Liver (tissue), 9 donors: ENCODE results near the gene EMP1. TPM values are rescaled to one million over a fixed set of nuclear protein-coding genes. Genes with fewer than 3 reads are reported as not detected.

Experiments used
- DNase-seq: peaks from one replicate; pipeline ENCODE4 v3.0.0-alpha.2; 2017; ENCODE audit warnings: low spot score
- H3K27ac ChIP-seq, 2 donors: one replicate each; pipeline ENCODE4 v1.7.0; 2013; ENCODE audit warnings: inconsistent platforms in 2 of 2, low read length in 2 of 2, control low read depth in 1 of 2, low read depth in 1 of 2, mild to moderate bottlenecking in 1 of 2
- H3K27me3 ChIP-seq, 4 donors: one replicate each; pipeline versions ENCODE4 v1.6.1 to v1.7.0; 2013; ENCODE audit warnings: low read length in 3 of 4, inconsistent platforms in 1 of 4, mild to moderate bottlenecking in 1 of 4, moderate library complexity in 1 of 4; ENCODE audit not compliant: control insufficient read depth in 4 of 4, insufficient read depth in 4 of 4
- H3K36me3 ChIP-seq, 4 donors: one replicate each; pipeline versions ENCODE4 v1.6.1 to v1.7.0; 2013; ENCODE audit warnings: low read length in 3 of 4, mild to moderate bottlenecking in 3 of 4, low read depth in 1 of 4, moderate library complexity in 1 of 4; ENCODE audit not compliant: control insufficient read depth in 4 of 4, insufficient read depth in 3 of 4
- H3K4me1 ChIP-seq, 4 donors: one replicate each; pipeline versions ENCODE4 v1.6.1 to v1.7.0; 2013; ENCODE audit warnings: low read length in 3 of 4, mild to moderate bottlenecking in 3 of 4, moderate library complexity in 1 of 4; ENCODE audit not compliant: control insufficient read depth in 4 of 4, insufficient read depth in 4 of 4
- H3K4me3 ChIP-seq, 3 donors: one replicate each; pipeline versions ENCODE4 v1.6.1 to v1.7.0; 2013; ENCODE audit warnings: low read length in 3 of 3, control low read depth in 1 of 3, low read depth in 1 of 3, mild to moderate bottlenecking in 1 of 3
- H3K9ac ChIP-seq, 2 donors: one replicate each; pipeline ENCODE4 v1.7.0; 2013; ENCODE audit warnings: low read length in 2 of 2, mild to moderate bottlenecking in 2 of 2, moderate library complexity in 2 of 2, control low read depth in 1 of 2, low read depth in 1 of 2
- H3K9me3 ChIP-seq, 4 donors: one replicate each; pipeline versions ENCODE4 v1.6.1 to v1.7.0; 2013; ENCODE audit warnings: low read length in 3 of 4; ENCODE audit not compliant: control insufficient read depth in 4 of 4
- ATF3 ChIP-seq: IDR thresholded peaks from 2 replicates; pipeline ENCODE4 v1.6.1; 2016; ENCODE audit warnings: antibody characterized with exemption
- EGR1 ChIP-seq, 2 donors: IDR thresholded peaks; 2 replicates each; pipeline ENCODE4 v1.6.1; 2016 to 2018; ENCODE audit warnings: antibody characterized with exemption in 2 of 2, low read depth in 2 of 2
- FOXA1 ChIP-seq: IDR thresholded peaks from 2 replicates; pipeline ENCODE4 v1.6.1; 2016; ENCODE audit warnings: antibody characterized with exemption
- FOXA2 ChIP-seq: IDR thresholded peaks from 2 replicates; pipeline ENCODE4 v1.6.1; 2016; ENCODE audit warnings: antibody characterized with exemption
- HNF4A ChIP-seq, 2 donors: conservative IDR thresholded peaks; 2 replicates each; pipeline ENCODE4 v1.6.1; 2016; ENCODE audit warnings: antibody characterized with exemption in 2 of 2, mild to moderate bottlenecking in 2 of 2
- HNF4G ChIP-seq: IDR thresholded peaks from 2 replicates; pipeline ENCODE4 v1.6.1; 2016; ENCODE audit warnings: antibody characterized with exemption
- JUND ChIP-seq, 2 donors: IDR thresholded peaks; 2 replicates each; pipeline ENCODE4 v1.6.1; 2016; ENCODE audit warnings: antibody characterized with exemption in 2 of 2
- NR2F2 ChIP-seq: IDR thresholded peaks from 2 replicates; pipeline ENCODE4 v1.6.1; 2016; ENCODE audit warnings: antibody characterized with exemption
- RAD21 ChIP-seq, 2 donors: IDR thresholded peaks; 2 replicates each; pipeline ENCODE4 v1.6.1; 2016; ENCODE audit warnings: antibody characterized with exemption in 2 of 2, mild to moderate bottlenecking in 2 of 2
- REST ChIP-seq: IDR thresholded peaks from 2 replicates; pipeline ENCODE4 v1.6.1; 2016; ENCODE audit warnings: antibody characterized with exemption, mild to moderate bottlenecking
- RXRA ChIP-seq, 2 donors: IDR thresholded peaks; 2 replicates each; pipeline ENCODE4 v1.6.1; 2017 to 2018; ENCODE audit warnings: antibody characterized with exemption in 2 of 2, mild to moderate bottlenecking in 1 of 2
- TAF1 ChIP-seq: conservative IDR thresholded peaks from 2 replicates; pipeline ENCODE4 v1.6.1; 2016; ENCODE audit warnings: antibody characterized with exemption, mild to moderate bottlenecking
- YY1 ChIP-seq: IDR thresholded peaks from 2 replicates; pipeline ENCODE4 v1.6.1; 2016; ENCODE audit warnings: antibody characterized with exemption, mild to moderate bottlenecking
- ZBTB33 ChIP-seq: IDR thresholded peaks from 2 replicates; pipeline ENCODE4 v1.6.1; 2016; ENCODE audit warnings: antibody characterized with exemption
- WGBS: extraction: QIAGEN DNeasy Blood & Tissue Kit; methylation state at CpG from one replicate; pipeline ENCODE4 v1.1.7; 2013; 5-methylcytosine and 5-hydroxymethylcytosine counted together
- polyA plus RNA-seq, 2 donors: library from polyadenylated mRNA; stranded (reverse) in 1 of 2; unstranded in 1 of 2; fragments of 200-250 nt in 1 of 2; fragments of >200 nt in 1 of 2; fragmentation: Nextera tagmentation in 1 of 2; extraction: Ambion mirVana in 1 of 2; gene quantifications; one replicate each; pipeline versions ENCODE4 v1.2.1 to v1.2.3, GENCODE V29; 2013 to 2015
- total RNA-seq, 2 donors: library from RNA; depleted of rRNA; stranded (reverse); fragments of >200 nt; gene quantifications; one replicate each; pipeline ENCODE4 v1.2.3, GENCODE V29; 2014
- TF ChIP-seq, protein P1 (sequence below): IDR thresholded peaks from 2 replicates; pipeline ENCODE4 v1.6.1; 2016; ENCODE audit warnings: antibody characterized with exemption
- TF ChIP-seq, protein P2 (sequence below): fragments of 150-350 bp; IDR thresholded peaks from 2 replicates; pipeline ENCODE4 v1.5.1; 2017; ENCODE audit warnings: improper control_type of control experiment, low read depth, low read length; ENCODE audit not compliant: missing input control
- donor health status: healthy.
- donor health status: healthy.
- donor health status: healthy.
- donor health status: healthy.
- donor health status: healthy.

EMP1 gene
- total and polyA plus RNA-seq, 4 donors: 1.6 to 5.6 (median 3.6) TPM

DNA sequence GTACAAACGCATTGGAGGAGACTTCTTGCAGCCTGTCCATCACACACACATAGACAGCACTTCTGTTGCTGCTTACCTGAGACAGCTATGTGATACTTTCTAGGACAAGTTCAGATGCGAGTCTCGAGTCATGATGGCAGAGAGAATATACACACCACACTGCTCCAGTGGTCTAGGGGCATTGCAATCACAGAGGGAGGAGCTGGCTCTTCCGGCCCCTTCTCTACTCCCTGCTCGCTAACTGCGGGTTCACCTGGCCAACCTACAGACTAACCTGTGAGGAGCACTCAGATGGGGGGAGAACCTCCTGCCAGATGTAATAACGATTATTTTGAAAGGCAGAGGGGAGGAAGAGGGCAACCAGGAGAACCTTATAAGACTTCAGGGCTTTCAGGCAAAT, 30.7 kb downstream of the EMP1 start:
- Histone ChIP-seq H3K9me3 (no peaks in the 10 kb centered on the region), H3K27ac (no peak overlapping the region), H3K9ac (no peak overlapping the region), H3K36me3 (no peaks in the 10 kb centered on the region), H3K27me3 (no peaks in the 10 kb centered on the region), H3K4me3 (no peak overlapping the region), H3K4me1 (no peaks in the 10 kb centered on the region)
- TF ChIP-seq, protein P1, sequence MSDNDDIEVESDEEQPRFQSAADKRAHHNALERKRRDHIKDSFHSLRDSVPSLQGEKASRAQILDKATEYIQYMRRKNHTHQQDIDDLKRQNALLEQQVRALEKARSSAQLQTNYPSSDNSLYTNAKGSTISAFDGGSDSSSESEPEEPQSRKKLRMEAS: no peak
- no peak for TF ChIP-seq RAD21 (IDR thresholded peaks at IDR 0.05)
- TF ChIP-seq FOXA2: no peak
- no peak for TF ChIP-seq NR2F2
- TF ChIP-seq, protein P2, sequence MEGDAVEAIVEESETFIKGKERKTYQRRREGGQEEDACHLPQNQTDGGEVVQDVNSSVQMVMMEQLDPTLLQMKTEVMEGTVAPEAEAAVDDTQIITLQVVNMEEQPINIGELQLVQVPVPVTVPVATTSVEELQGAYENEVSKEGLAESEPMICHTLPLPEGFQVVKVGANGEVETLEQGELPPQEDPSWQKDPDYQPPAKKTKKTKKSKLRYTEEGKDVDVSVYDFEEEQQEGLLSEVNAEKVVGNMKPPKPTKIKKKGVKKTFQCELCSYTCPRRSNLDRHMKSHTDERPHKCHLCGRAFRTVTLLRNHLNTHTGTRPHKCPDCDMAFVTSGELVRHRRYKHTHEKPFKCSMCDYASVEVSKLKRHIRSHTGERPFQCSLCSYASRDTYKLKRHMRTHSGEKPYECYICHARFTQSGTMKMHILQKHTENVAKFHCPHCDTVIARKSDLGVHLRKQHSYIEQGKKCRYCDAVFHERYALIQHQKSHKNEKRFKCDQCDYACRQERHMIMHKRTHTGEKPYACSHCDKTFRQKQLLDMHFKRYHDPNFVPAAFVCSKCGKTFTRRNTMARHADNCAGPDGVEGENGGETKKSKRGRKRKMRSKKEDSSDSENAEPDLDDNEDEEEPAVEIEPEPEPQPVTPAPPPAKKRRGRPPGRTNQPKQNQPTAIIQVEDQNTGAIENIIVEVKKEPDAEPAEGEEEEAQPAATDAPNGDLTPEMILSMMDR: no peak
- TF ChIP-seq EGR1 (IDR thresholded peaks at IDR 0.05; ENCODE audit: low read depth in 2 of 2): no peak
- no peak for TF ChIP-seq TAF1
- TF ChIP-seq REST: no peak
- TF ChIP-seq HNF4A (conservative IDR thresholded peaks at IDR 0.05): no peak
- TF ChIP-seq FOXA1: no peak
- TF ChIP-seq YY1: no peak
- no peak for TF ChIP-seq ATF3
- no peak for TF ChIP-seq ZBTB33
- no peak for TF ChIP-seq JUND (IDR thresholded peaks at IDR 0.05)
- whole genome bisulfite sequencing: 82% methylated on average over 7 of the region's 7 CpGs
- no peak for DNase-seq

- no peak for DNase-seq
- H3K9ac ChIP-seq: no peak overlapping the region
- H3K27ac ChIP-seq: no peak overlapping the region
- WGBS: 80% methylated on average over 7 of the region's 7 CpGs
- H3K9me3 ChIP-seq: no peaks in the 10 kb centered on the region
- H3K4me3 ChIP-seq: no peak overlapping the region
- H3K36me3 ChIP-seq: no peaks in the 10 kb centered on the region
- no peaks in the 10 kb centered on the region for H3K4me1 ChIP-seq
- TF ChIP-seq HNF4G: no peak
- TF ChIP-seq, protein P2: no peak
- no peak for TF ChIP-seq RXRA (IDR thresholded peaks at IDR 0.05)
- TF ChIP-seq EGR1 (IDR thresholded peaks at IDR 0.05; ENCODE audit: low read depth in 2 of 2): no peak
- no peak for TF ChIP-seq JUND (IDR thresholded peaks at IDR 0.05)
- TF ChIP-seq FOXA1: no peak
- TF ChIP-seq RAD21 (IDR thresholded peaks at IDR 0.05): no peak
- TF ChIP-seq ZBTB33: no peak
- TF ChIP-seq ATF3: no peak
- no peak for TF ChIP-seq FOXA2
- TF ChIP-seq TAF1: no peak
- no peak for TF ChIP-seq YY1
- H3K27me3 ChIP-seq: no peaks in the 10 kb centered on the region
These were observed 32.1 kb downstream of the EMP1 start for GRCh38 chr12:13228579-13228978.
